ENCODE measurements around the gene NELL1. TPM values are rescaled to one million over a fixed set of nuclear protein-coding genes. Genes with fewer than 3 reads are reported as not detected.

The NELL1 gene
- total and polyA plus RNA-seq, 2 experiments from 2014 or later: 1.6 TPM; not detected in 1

- H3K36me3 Mint-ChIP-seq (ENCODE audit: low read depth): peaks cover 14% of the 10 kb centered on the region; the same call in 2 of the 3 replicates
- H3K9me3 Mint-ChIP-seq: peaks cover 18% of the 10 kb centered on the region
- Histone ChIP-seq H3K9me2 (ENCODE audit: insufficient read depth) (no peaks in the 10 kb centered on the region), H3K4me1 (ENCODE audit: insufficient read depth) (no peaks in the 10 kb centered on the region), H4K20me1 (replicated peaks; ENCODE audit: insufficient read depth) (no peaks in the 10 kb centered on the region), H3K27ac (ENCODE audit: low read depth) (no peak overlapping the region), H3K36me3 (ENCODE audit: insufficient read depth) (no peaks in the 10 kb centered on the region), H3K4me2 (no peak overlapping the region), H3K4me3 (no peak overlapping the region), H3K27me3 (ENCODE audit: insufficient read depth) (no peaks in the 10 kb centered on the region), H3K79me2 (replicated peaks; ENCODE audit: insufficient read depth) (no peaks in the 10 kb centered on the region), H2AFZ (no peak overlapping the region), H3F3A (replicated peaks; ENCODE audit: low read depth) (no peaks in the 10 kb centered on the region)
- TF ChIP-seq REST (IDR thresholded peaks at IDR 0.05; ENCODE audit: unreplicated experiment) (no peak), EZH2phosphoT487 (IDR thresholded peaks at IDR 0.05; ENCODE audit: unreplicated experiment) (no peak), ETS1 (IDR thresholded peaks at IDR 0.05) (no peak), CREB1 (CRISPR knock-in tag; IDR thresholded peaks at IDR 0.05; ENCODE audit: low read depth) (no peak), NANOG (IDR thresholded peaks at IDR 0.05; ENCODE audit: borderline replicate concordance) (no peak), ZNF462 (CRISPR knock-in tag; IDR thresholded peaks at IDR 0.05) (no peak), CTCF (conservative IDR thresholded peaks at IDR 0.05; ENCODE audit: low read depth in 2 of 2) (no peak), STAT1 (IDR thresholded peaks at IDR 0.05; ENCODE audit: unreplicated experiment) (no peak), JUNB (IDR thresholded peaks at IDR 0.05; ENCODE audit: unreplicated experiment) (no peak), POLR2AphosphoS5 (IDR thresholded peaks at IDR 0.05; ENCODE audit: low read depth) (no peak), EZH2 (IDR thresholded peaks at IDR 0.05; ENCODE audit: low read depth, unreplicated experiment) (no peak), ZNF331 (CRISPR knock-in tag; IDR thresholded peaks at IDR 0.05; ENCODE audit: low read depth) (no peak), ZNF114 (CRISPR knock-in tag; IDR thresholded peaks at IDR 0.05) (no peak)
- no peak overlapping the region for H3K4me3 Mint-ChIP-seq
- H3K27ac Mint-ChIP-seq: no peak overlapping the region
- DNase-seq (ENCODE audit: low spot score) (no peak), ATAC-seq (no peak)
- H3K27me3 Mint-ChIP-seq (ENCODE audit: insufficient read depth, low read depth, poor library complexity): peaks cover 2% of the 10 kb centered on the region
- no peaks in the 10 kb centered on the region for H3K4me1 Mint-ChIP-seq
These were observed 38.5 kb downstream of the NELL1 start for GRCh38 chr11:20707876-20708275.

Measured in GM23338 (cell line).